ACHN (cell line): Measurements from ENCODE around the gene ERP29.
A peak's percentile ranks its signal among the peaks of the same experiment; 100 is the strongest.
"Not testable (repeated sequence)": the region's sequence is repeated elsewhere in the genome, so short reads cannot be mapped to it uniquely, and the experiment has no call there.

Experiments
- DNase-seq: peaks from one replicate; pipeline ENCODE4 v3.0.0-alpha.2; 2015
- in situ Hi-C: cut with HindIII; loops from 2 replicates; pipeline ENCODE4 v1.10.0; 2017; ENCODE audit warnings: low sequenced_read_pairs, low pct_ligation_motif_present, low pct_unique_long_range_greater_than_20kb

The ERP29 gene

GRCh38 chr12:112012775-112013600 is at the start of gene ERP29, which contains the start of gene TMEM116:
TSS of gene ERP29 (plus strand) at chr12:112013426. CDS start at chr12:112013466, 40 bp downstream.
TSS of gene TMEM116 (minus strand) at chr12:112013165. CDS start at chr12:112005270, 7,895 bp downstream.
- in situ Hi-C loops = no loop called here
- DNase-seq = peak; percentile 100

- DNase-seq = no peak
- in situ Hi-C loops = no loop called here
Measured at GRCh38 chr12:111964935-111965334, 48.3 kb upstream of the ERP29 start.

- DNase-seq = no peak
- in situ Hi-C loops = no loop called here
Measured at GRCh38 chr12:111971800-111972199, 41.4 kb upstream of the ERP29 start.

- DNase-seq = no peak
- in situ Hi-C loops = no loop called here
Measured at GRCh38 chr12:111975161-111975931, 37.9 kb upstream of the ERP29 start.

GRCh38 chr12:111976291-111976690 is 36.9 kb upstream of the ERP29 start:
- no peak for DNase-seq
- in situ Hi-C loops = no loop called here

GRCh38 chr12:111976860-111977259 is 36.4 kb upstream of the ERP29 start:
- in situ Hi-C loops = no loop called here
- no peak for DNase-seq

GRCh38 chr12:111978545-111978944 is 34.7 kb upstream of the ERP29 start:
- DNase-seq = no peak
- in situ Hi-C loops = no loop called here

- in situ Hi-C loops = no loop called here
- DNase-seq = no peak
Measured at GRCh38 chr12:111980598-111980997, 32.6 kb upstream of the ERP29 start.

GRCh38 chr12:111981987-111982386 is 31.2 kb upstream of the ERP29 start:
- in situ Hi-C loops = no loop called here

GRCh38 chr12:111984820-111985219 is 28.4 kb upstream of the ERP29 start:
- no peak for DNase-seq
- in situ Hi-C loops = no loop called here

More at GRCh38 chr12:111981987-111982386, 31.2 kb upstream of the ERP29 start:
- DNase-seq = peak; percentile 30

GRCh38 chr12:111991535-111991934 is 21.7 kb upstream of the ERP29 start:
- DNase-seq = no peak
- in situ Hi-C loops = no loop called here

- in situ Hi-C loops = no loop called here
- DNase-seq = no peak
Measured at GRCh38 chr12:111991946-111992345, 21.3 kb upstream of the ERP29 start.

- DNase-seq = no peak
Measured at GRCh38 chr12:111992464-111992863, 20.8 kb upstream of the ERP29 start.

GRCh38 chr12:111993292-111994150 is 19.7 kb upstream of the ERP29 start:
- in situ Hi-C loops = no loop called here
- no peak for DNase-seq

More at GRCh38 chr12:111992464-111992863, 20.8 kb upstream of the ERP29 start:
- in situ Hi-C loops = no loop called here

GRCh38 chr12:111994211-111995111 is 18.8 kb upstream of the ERP29 start:
- DNase-seq, in situ Hi-C loops: not testable (repeated sequence)

- no peak for DNase-seq
- in situ Hi-C loops = no loop called here
Measured at GRCh38 chr12:111995782-111996480, 17.3 kb upstream of the ERP29 start.

GRCh38 chr12:111997300-111997699 is 15.9 kb upstream of the ERP29 start:
- in situ Hi-C loops = no loop called here
- no peak for DNase-seq
